IMR-90 (cell line): Measurements from ENCODE around the gene ERCC5. TPM values are rescaled to one million over a fixed set of nuclear protein-coding genes. Genes with fewer than 3 reads are reported as not detected.

Source experiments
- ATAC-seq: fragments of 200-7000 bp; cut with Tn5 transposase; 2 replicates; pipeline ENCODE4 v1.9.1; 2020; ENCODE audit warnings: low read depth, mild to moderate bottlenecking, moderate library complexity
- BruUV-seq: library from RNA; stranded (reverse); fragments of 400-500 nt; replicated peaks from 2 replicates; lab custom pipeline; 2021; lab: Mats Ljungman, UMichigan
- CTCF ChIA-PET: fragments of 300-600 bp; formaldehyde crosslinking; extraction: SDS; loops from one replicate; lab custom pipeline; 2021; ENCODE audit warnings: antibody characterized with exemption; lab: Yijun Ruan, JAX
- POLR2A ChIA-PET: fragments of 300-600 bp; sonication (Branson Sonifier 250); formaldehyde crosslinking; loops from one replicate; lab custom pipeline; 2022; ENCODE audit warnings: antibody characterized with exemption; ENCODE audit not compliant: unreplicated experiment; lab: Charles Lee
- DNase-seq: peaks from one replicate; pipeline ENCODE4 v3.0.0; 2013
- H2AFZ ChIP-seq: replicated peaks from 2 replicates; pipeline ENCODE3; 2013; ENCODE audit warnings: low read length, mild to moderate bottlenecking; ENCODE audit not compliant: poor library complexity
- H2AK5ac ChIP-seq: 2 replicates; pipeline ENCODE4 v1.6.1; 2013; ENCODE audit warnings: low read depth, low read length, inconsistent platforms
- H2AK9ac ChIP-seq: replicated peaks from 2 replicates; pipeline ENCODE3; 2013; ENCODE audit warnings: mild to moderate bottlenecking, low read depth, low read length, moderate library complexity; ENCODE audit not compliant: poor library complexity
- H2BK120ac ChIP-seq: 2 replicates; pipeline ENCODE4 v1.6.1; 2013; ENCODE audit warnings: low read depth, low read length, inconsistent platforms
- H2BK15ac ChIP-seq: 3 replicates; pipeline ENCODE4 v1.6.1; 2013; ENCODE audit warnings: low read depth, low read length, inconsistent platforms
- H2BK20ac ChIP-seq: 2 replicates; pipeline ENCODE4 v1.6.1; 2013; ENCODE audit warnings: low read depth, mild to moderate bottlenecking, inconsistent platforms, low read length, moderate library complexity
- H2BK5ac ChIP-seq: 2 replicates; pipeline ENCODE4 v1.6.1; 2013; ENCODE audit warnings: mild to moderate bottlenecking, low read depth, low read length, inconsistent platforms; ENCODE audit not compliant: poor library complexity, severe bottlenecking
- H3K14ac ChIP-seq: replicated peaks from 2 replicates; pipeline ENCODE4 v1.6.1; 2013; ENCODE audit warnings: low read depth, low read length, inconsistent platforms
- H3K18ac ChIP-seq: 2 replicates; pipeline ENCODE4 v1.6.1; 2013; ENCODE audit warnings: low read depth, low read length, control low read depth
- H3K23ac ChIP-seq: 2 replicates; pipeline ENCODE4 v1.6.1; 2013; ENCODE audit warnings: low read depth, low read length, inconsistent platforms
- H3K27ac ChIP-seq: 2 replicates; pipeline ENCODE4 v1.5.1; 2013; ENCODE audit warnings: mild to moderate bottlenecking, control low read depth, low read length; ENCODE audit not compliant: insufficient read depth
- H3K27me3 ChIP-seq: 2 replicates; pipeline ENCODE4 v1.6.1; 2013; ENCODE audit warnings: low read length; ENCODE audit not compliant: control insufficient read depth, insufficient read depth
- H3K36me3 ChIP-seq: 2 replicates; pipeline ENCODE4 v1.6.1; 2013; ENCODE audit warnings: low read length, mixed read lengths; ENCODE audit not compliant: control insufficient read depth, insufficient read depth
- H3K4ac ChIP-seq: 2 replicates; pipeline ENCODE4 v1.6.1; 2013; ENCODE audit warnings: low read depth, low read length, inconsistent platforms
- H3K4me1 ChIP-seq: 2 replicates; pipeline ENCODE4 v1.6.1; 2013; ENCODE audit warnings: low read length, mixed read lengths; ENCODE audit not compliant: control insufficient read depth, insufficient read depth
- H3K4me2 ChIP-seq: 2 replicates; pipeline ENCODE4 v1.6.1; 2013; ENCODE audit warnings: low read depth, mild to moderate bottlenecking, control low read depth, low read length, moderate library complexity
- H3K4me3 ChIP-seq: 2 replicates; pipeline ENCODE4 v1.5.1; 2013; ENCODE audit warnings: low read depth, mild to moderate bottlenecking, control low read depth, low read length, moderate library complexity; ENCODE audit not compliant: insufficient read depth
- H3K56ac ChIP-seq: 2 replicates; pipeline ENCODE4 v1.6.1; 2013; ENCODE audit warnings: low read length, inconsistent platforms; ENCODE audit not compliant: insufficient read depth; ENCODE audit errors: extremely low read depth
- H3K79me1 ChIP-seq, 2 experiments: 2 replicates each; pipeline ENCODE4 v1.6.1; 2013; ENCODE audit warnings: low read length in 2 of 2, inconsistent platforms in 1 of 2, low read depth in 1 of 2
- H3K9ac ChIP-seq: 2 replicates; pipeline ENCODE4 v1.6.1; 2013; ENCODE audit warnings: low read depth, low read length, control low read depth
- H3K9me1 ChIP-seq: 2 replicates; pipeline ENCODE4 v1.6.1; 2013; ENCODE audit warnings: low read length, inconsistent platforms; ENCODE audit not compliant: insufficient read depth
- H3K9me3 ChIP-seq: 2 replicates; pipeline ENCODE4 v1.6.1; 2013; ENCODE audit warnings: low read length; ENCODE audit not compliant: control insufficient read depth, insufficient read depth
- H4K20me1 ChIP-seq: 2 replicates; pipeline ENCODE4 v1.6.1; 2013; ENCODE audit warnings: low read length, inconsistent platforms; ENCODE audit not compliant: insufficient read depth
- H4K5ac ChIP-seq: 2 replicates; pipeline ENCODE4 v1.6.1; 2013; ENCODE audit warnings: mild to moderate bottlenecking, low read depth, low read length, control low read depth
- H4K8ac ChIP-seq, 2 experiments: 2 replicates each; pipeline ENCODE4 v1.6.1; 2013; ENCODE audit warnings: low read depth in 2 of 2, low read length in 2 of 2, control low read depth in 1 of 2, inconsistent platforms in 1 of 2
- H4K91ac ChIP-seq: 2 replicates; pipeline ENCODE4 v1.6.1; 2013; ENCODE audit warnings: low read depth, low read length, inconsistent platforms; ENCODE audit not compliant: insufficient read depth
- BHLHE40 ChIP-seq: fragments of 150-350 bp; IDR thresholded peaks from 2 replicates; pipeline ENCODE4 v1.6.1; 2016; ENCODE audit warnings: mild to moderate bottlenecking, low read depth, low read length
- CTCF ChIP-seq: conservative IDR thresholded peaks from 2 replicates; pipeline ENCODE4 v1.5.1; 2012; ENCODE audit warnings: mild to moderate bottlenecking, low read depth, low read length, improper control_type of control experiment
- MXI1 ChIP-seq: IDR thresholded peaks from 2 replicates; pipeline ENCODE4 v1.6.1; 2012; ENCODE audit warnings: low read depth, mild to moderate bottlenecking, low read length, moderate library complexity, borderline replicate concordance
- WGBS, 2 experiments: methylation state at CpG; one replicate each; pipeline versions ENCODE4 v1.1.5 to v1.1.7; 2013; ENCODE audit warnings: missing lambda C conversion rate in 2 of 2; ENCODE audit not compliant: insufficient read length in 1 of 2; ENCODE audit errors: extremely low coverage in 2 of 2; 5-methylcytosine and 5-hydroxymethylcytosine counted together
- dilution Hi-C: fragments of 300-500 bp; cut with HindIII; formaldehyde crosslinking; loops from one replicate; pipeline ENCODE4 v1.14.3; 2018; ENCODE audit warnings: low sequenced_read_pairs; ENCODE audit not compliant: unreplicated experiment
- in situ Hi-C: fragments of 300-500 bp; cut with MboI; formaldehyde crosslinking; loops from 3 replicates; pipeline ENCODE4 v1.14.3; 2019; ENCODE audit warnings: low sequenced_read_pairs, inconsistent platforms, mixed read lengths
- intact Hi-C: fragments of 100-400 bp; cut with micrococcal nuclease; formaldehyde crosslinking; loops from 2 replicates; pipeline ENCODE4 v1.10.0; 2022
- polyA plus RNA-seq, 3 experiments: library from polyadenylated mRNA; depleted of rRNA; stranded (reverse); fragments of >200 nt; gene quantifications; 2 replicates each; pipeline ENCODE4 v1.2.3, GENCODE V29; 2012; ENCODE audit warnings: low replicate concordance in 1 of 3
- total RNA-seq: library from RNA; depleted of rRNA; stranded (reverse); fragments of >200 nt; gene quantifications from 2 replicates; pipeline ENCODE4 v1.2.3, GENCODE V29; 2012

ERCC5 gene
- total and polyA plus RNA-seq, 2 of the 4 experiments (the other 2 are of a cell fraction), result 29.7 to 34.4 TPM

- in situ Hi-C loops (no loop called here), dilution Hi-C loops (no loop called here), intact Hi-C loops (no loop called here)
- Histone ChIP-seq H4K8ac (no peak overlapping the region), H3K4me3 (no peak overlapping the region), H3K9ac (no peak overlapping the region), H4K91ac (no peak overlapping the region), H2BK15ac (no peak overlapping the region), H2AK5ac (no peak overlapping the region), H3K23ac (no peak overlapping the region), H3K56ac (no peak overlapping the region), H3K79me1 (peaks cover 4 to 8% of the 10 kb centered on the region in 2 experiments; a peak in 2 of 4 replicates), H3K27me3 (no peaks in the 10 kb centered on the region), H2AFZ (no peak overlapping the region), H4K20me1 (no peaks in the 10 kb centered on the region), H2AK9ac (no peak overlapping the region), H3K4me1 (no peaks in the 10 kb centered on the region), H3K36me3 (peaks cover 49% of the 10 kb centered on the region), H3K18ac (no peak overlapping the region), H3K27ac (no peak overlapping the region), H2BK120ac (no peak overlapping the region), H3K9me3 (no peaks in the 10 kb centered on the region; the same call in 1 of the 2 replicates), H3K4ac (no peak overlapping the region), H4K5ac (no peak overlapping the region), H2BK5ac (no peak overlapping the region), H2BK20ac (no peak overlapping the region), H3K9me1 (no peaks in the 10 kb centered on the region; the same call in 1 of the 2 replicates), H3K4me2 (no peak overlapping the region), H3K14ac (no peak overlapping the region)
- no peak for DNase-seq
- no peak for ATAC-seq
- TF ChIP-seq CTCF, result no peak
- TF ChIP-seq MXI1, result no peak
- no peak for TF ChIP-seq BHLHE40
- WGBS, 2 experiments, result 100% methylated on average over 5 of the region's 13 CpGs; no CpG with 5 or more reads in 1 of the 2 experiments
- TSS peak; percentile 92 for BruUV-seq
- CTCF ChIA-PET, result interaction anchor here (0.9 to 1.0 kb wide), 2 partner anchors 8 to 271 kb away, joined by 3 to 6 read pairs; no protein-coding TSS in a partner anchor
- POLR2A ChIA-PET, result no interaction called here
These were observed 16.9 kb downstream of the ERCC5 start for GRCh38 chr13:102862624-102863210.
